ENCODE measurements around the gene IKZF4. TPM values are rescaled to one million over a fixed set of nuclear protein-coding genes. Genes with fewer than 3 reads are reported as not detected.

The IKZF4 gene
- total RNA-seq, 1 experiment from 2014 or later: 13.6 TPM

GRCh38 chr12:55972042-55972441, 48.8 kb upstream of the IKZF4 start (continued):
- TF ChIP-seq, protein P1, sequence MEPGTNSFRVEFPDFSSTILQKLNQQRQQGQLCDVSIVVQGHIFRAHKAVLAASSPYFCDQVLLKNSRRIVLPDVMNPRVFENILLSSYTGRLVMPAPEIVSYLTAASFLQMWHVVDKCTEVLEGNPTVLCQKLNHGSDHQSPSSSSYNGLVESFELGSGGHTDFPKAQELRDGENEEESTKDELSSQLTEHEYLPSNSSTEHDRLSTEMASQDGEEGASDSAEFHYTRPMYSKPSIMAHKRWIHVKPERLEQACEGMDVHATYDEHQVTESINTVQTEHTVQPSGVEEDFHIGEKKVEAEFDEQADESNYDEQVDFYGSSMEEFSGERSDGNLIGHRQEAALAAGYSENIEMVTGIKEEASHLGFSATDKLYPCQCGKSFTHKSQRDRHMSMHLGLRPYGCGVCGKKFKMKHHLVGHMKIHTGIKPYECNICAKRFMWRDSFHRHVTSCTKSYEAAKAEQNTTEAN (CRISPR knock-in tag; IDR thresholded peaks at IDR 0.05): no peak
- TF ChIP-seq NR3C1 (CRISPR knock-in tag; conservative IDR thresholded peaks at IDR 0.05; ENCODE audit: low read depth) (no peak), OVOL2 (CRISPR knock-in tag; IDR thresholded peaks at IDR 0.05; ENCODE audit: borderline replicate concordance) (no peak)

GRCh38 chr12:55972456-55972855, 48.4 kb upstream of the IKZF4 start:
- ATAC-seq (no peak), DNase-seq (ENCODE audit: low spot score) (no peak)
- ChIA-PET CTCF (interaction anchor here (0.6 kb wide), 1 partner anchor 75 kb away, joined by 3 read pairs; no protein-coding TSS in a partner anchor), POLR2A (no interaction called here)
- Mint-ChIP-seq H3K36me3 (peaks cover 31% of the 10 kb centered on the region), H3K4me1 (peaks cover 8% of the 10 kb centered on the region), H3K27me3 (ENCODE audit: low read depth) (no peaks in the 10 kb centered on the region), H3K27ac (peak overlapping the region; percentile 92), H3K9me3 (no peaks in the 10 kb centered on the region), H3K4me3 (no peak overlapping the region)
- TF ChIP-seq PRRX2 (CRISPR knock-in tag; IDR thresholded peaks at IDR 0.05): no peak
- no peak for TF ChIP-seq FOXJ3 (CRISPR knock-in tag; IDR thresholded peaks at IDR 0.05; ENCODE audit: borderline replicate concordance)
- no peak for TF ChIP-seq JAZF1 (CRISPR knock-in tag; IDR thresholded peaks at IDR 0.05)
- no peak for TF ChIP-seq ATF2 (CRISPR knock-in tag; IDR thresholded peaks at IDR 0.05; ENCODE audit: borderline replicate concordance, low read depth)
- TF ChIP-seq NR2C2 (CRISPR knock-in tag; IDR thresholded peaks at IDR 0.05): no peak
- no peak for TF ChIP-seq ZNF232 (CRISPR knock-in tag; IDR thresholded peaks at IDR 0.05)
- TF ChIP-seq, protein P2, sequence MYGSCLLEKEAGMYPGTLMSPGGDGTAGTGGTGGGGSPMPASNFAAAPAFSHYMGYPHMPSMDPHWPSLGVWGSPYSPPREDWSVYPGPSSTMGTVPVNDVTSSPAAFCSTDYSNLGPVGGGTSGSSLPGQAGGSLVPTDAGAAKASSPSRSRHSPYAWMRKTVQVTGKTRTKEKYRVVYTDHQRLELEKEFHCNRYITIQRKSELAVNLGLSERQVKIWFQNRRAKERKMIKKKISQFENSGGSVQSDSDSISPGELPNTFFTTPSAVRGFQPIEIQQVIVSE (CRISPR knock-in tag; IDR thresholded peaks at IDR 0.05; ENCODE audit: borderline replicate concordance): no peak
- no peak for TF ChIP-seq NFATC4 (CRISPR knock-in tag; IDR thresholded peaks at IDR 0.05)
- TF ChIP-seq EMX1 (CRISPR knock-in tag; IDR thresholded peaks at IDR 0.05): no peak
- TF ChIP-seq AFF4 (CRISPR knock-in tag; IDR thresholded peaks at IDR 0.05; ENCODE audit: borderline replicate concordance): no peak
- TF ChIP-seq HMGXB4 (CRISPR knock-in tag; IDR thresholded peaks at IDR 0.05): no peak
- TF ChIP-seq ZNF416 (CRISPR knock-in tag; IDR thresholded peaks at IDR 0.05): no peak
- no peak for TF ChIP-seq AR (CRISPR knock-in tag; IDR thresholded peaks at IDR 0.05)
- no peak for TF ChIP-seq CBFB (CRISPR knock-in tag; IDR thresholded peaks at IDR 0.05; ENCODE audit: low read depth)
- no peak for TF ChIP-seq E2F5 (CRISPR knock-in tag; IDR thresholded peaks at IDR 0.05)
- no peak for TF ChIP-seq TEAD4 (CRISPR knock-in tag; IDR thresholded peaks at IDR 0.05)

Measured in WTC11 (cell line).